IgD-negative memory B cell (primary cell): Measurements from ENCODE around the gene BCR. TPM values are rescaled to one million over a fixed set of nuclear protein-coding genes. Genes with fewer than 3 reads are reported as not detected.
"Not testable (repeated sequence)": the region's sequence is repeated elsewhere in the genome, so short reads cannot be mapped to it uniquely, and the experiment has no call there.

ENCODE experiments used
- H3K27ac Mint-ChIP-seq, 3 donors: one replicate each; pipeline ENCODE4 v1.8.0; 2020 to 2022; ENCODE audit warnings: mild to moderate bottlenecking in 3 of 3, mixed read lengths in 3 of 3, moderate library complexity in 1 of 3
- H3K27me3 Mint-ChIP-seq: one replicate; pipeline ENCODE4 v1.8.0; 2021; ENCODE audit warnings: mixed read lengths
- H3K36me3 Mint-ChIP-seq: one replicate; pipeline ENCODE4 v1.8.0; 2020; ENCODE audit warnings: mild to moderate bottlenecking, mixed read lengths
- H3K4me1 Mint-ChIP-seq, 3 donors: one replicate each; pipeline ENCODE4 v1.8.0; 2020 to 2022; ENCODE audit warnings: mixed read lengths in 3 of 3, mild to moderate bottlenecking in 1 of 3
- H3K4me3 Mint-ChIP-seq, 4 donors: one replicate each; pipeline ENCODE4 v1.8.0; 2020 to 2022; ENCODE audit warnings: mild to moderate bottlenecking in 4 of 4, mixed read lengths in 4 of 4, moderate library complexity in 3 of 4
- H3K9me3 Mint-ChIP-seq, 3 donors: one replicate each; pipeline ENCODE4 v1.8.0; 2020 to 2021; ENCODE audit warnings: mixed read lengths in 3 of 3, mild to moderate bottlenecking in 1 of 3
- polyA plus RNA-seq: library from polyadenylated mRNA; unstranded; fragments of 300-500 nt; fragmentation: Illumina TruSeq; gene quantifications from one replicate; pipeline ENCODE4 v1.2.3, GENCODE V29; 2021

The BCR gene
- polyA plus RNA-seq, 1 donor from 2014 or later = 5.9 TPM

DNA sequence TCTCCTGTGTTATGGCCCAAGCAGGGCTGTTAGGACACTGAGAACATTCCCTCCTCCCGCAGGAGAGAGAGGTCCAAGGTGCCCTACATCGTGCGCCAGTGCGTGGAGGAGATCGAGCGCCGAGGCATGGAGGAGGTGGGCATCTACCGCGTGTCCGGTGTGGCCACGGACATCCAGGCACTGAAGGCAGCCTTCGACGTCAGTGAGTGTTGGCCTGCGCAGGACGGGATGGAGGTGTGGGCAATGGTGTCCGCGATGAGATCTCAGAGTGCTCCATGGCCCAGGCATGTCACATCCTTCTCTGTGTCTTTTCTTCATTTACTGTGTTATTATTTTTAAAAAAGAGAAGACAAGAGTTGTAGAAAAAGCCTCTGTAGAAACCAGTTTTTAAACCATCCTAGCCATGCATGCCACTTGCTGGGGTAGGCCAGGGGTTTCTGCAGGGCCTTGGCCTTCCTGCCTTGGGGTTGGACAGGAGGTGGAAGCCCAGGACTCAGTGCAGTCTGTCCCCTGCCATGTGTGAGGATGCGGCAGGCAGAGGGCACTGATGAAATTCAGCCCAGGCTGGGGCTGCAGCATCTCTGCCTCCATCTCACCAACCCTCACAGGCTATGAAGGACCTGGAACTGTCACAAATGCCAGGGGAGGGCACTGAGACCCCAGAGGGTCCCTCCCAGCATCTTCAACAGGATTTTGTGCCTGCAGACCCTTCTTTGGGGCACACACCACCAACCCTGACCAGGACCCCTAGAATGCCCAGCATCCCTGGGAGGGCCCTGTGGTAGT, 131.5 kb downstream of the BCR start:
- H3K36me3 Mint-ChIP-seq, H3K4me1 Mint-ChIP-seq, H3K9me3 Mint-ChIP-seq, H3K27ac Mint-ChIP-seq, H3K27me3 Mint-ChIP-seq, H3K4me3 Mint-ChIP-seq: not testable (repeated sequence)

DNA sequence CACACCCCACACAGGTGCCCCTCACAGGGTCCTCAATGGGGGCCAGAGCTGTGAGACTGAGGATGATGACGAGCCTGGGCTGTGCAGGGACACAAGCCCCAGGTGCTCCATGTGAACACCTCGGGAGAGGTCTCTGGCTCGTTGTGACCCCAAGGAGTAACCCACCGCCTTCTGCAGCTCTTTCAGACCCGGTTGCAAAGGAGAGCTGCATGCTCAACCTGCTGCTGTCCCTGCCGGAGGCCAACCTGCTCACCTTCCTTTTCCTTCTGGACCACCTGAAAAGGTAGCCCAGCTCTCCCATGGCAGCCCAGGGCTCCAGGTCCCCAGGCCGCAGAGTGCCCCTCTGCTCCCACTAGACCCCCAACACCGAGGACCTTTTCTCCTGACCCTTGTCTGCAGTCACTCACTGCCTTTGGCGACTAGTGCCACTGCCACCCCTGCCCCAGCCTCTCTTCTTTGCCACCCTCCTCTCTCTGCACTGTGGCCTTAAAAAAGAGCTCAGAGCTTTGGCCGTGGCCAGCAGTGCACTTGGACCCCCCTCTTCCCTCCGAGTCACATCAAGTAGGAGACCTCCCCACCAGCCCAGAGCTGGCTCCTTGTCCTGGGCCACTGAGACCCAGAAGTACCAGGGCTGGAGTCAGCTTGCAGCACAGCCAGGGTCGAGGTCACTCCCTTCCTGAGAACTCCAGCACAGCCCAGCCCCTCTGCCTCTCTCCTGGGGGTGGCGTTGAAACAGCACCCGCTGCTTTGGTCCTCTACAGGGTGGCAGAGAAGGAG, 133.7 kb downstream of the BCR start:
- Mint-ChIP-seq H3K9me3 (no peaks in the 10 kb centered on the region), H3K36me3 (peaks cover 3% of the 10 kb centered on the region), H3K27ac (peak overlapping the region in 2 of 3 donors; percentile 67 to 76), H3K4me3 (no peak overlapping the region), H3K27me3 (no peaks in the 10 kb centered on the region), H3K4me1 (no peaks in the 10 kb centered on the region)

DNA sequence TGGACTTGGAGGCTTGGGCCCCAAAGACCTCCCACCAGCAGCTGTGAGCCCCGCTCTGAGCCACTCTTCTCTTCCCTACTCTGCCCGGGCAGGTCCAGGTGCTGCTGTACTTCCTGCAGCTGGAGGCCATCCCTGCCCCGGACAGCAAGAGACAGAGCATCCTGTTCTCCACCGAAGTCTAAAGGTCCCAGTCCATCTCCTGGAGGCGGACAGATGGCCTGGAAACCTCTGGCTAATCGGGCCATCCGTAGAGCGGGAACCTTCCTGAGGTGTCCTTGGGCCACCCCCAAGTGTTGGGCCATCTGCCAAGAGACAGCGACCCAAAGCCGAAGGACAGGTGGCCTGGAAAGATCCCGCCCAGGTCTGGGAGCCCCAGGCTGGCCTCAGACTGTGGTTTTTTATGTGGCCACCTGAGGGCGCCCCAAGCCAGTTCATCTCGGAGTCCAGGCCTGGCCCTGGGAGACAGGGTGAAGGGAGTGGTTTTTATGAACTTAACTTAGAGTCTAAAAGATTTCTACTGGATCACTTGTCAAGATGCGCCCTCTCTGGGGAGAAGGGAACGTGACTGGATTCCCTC, 135.1 kb downstream of the BCR start:
- Mint-ChIP-seq H3K27ac (no peak overlapping the region), H3K4me3 (no peak overlapping the region)

DNA sequence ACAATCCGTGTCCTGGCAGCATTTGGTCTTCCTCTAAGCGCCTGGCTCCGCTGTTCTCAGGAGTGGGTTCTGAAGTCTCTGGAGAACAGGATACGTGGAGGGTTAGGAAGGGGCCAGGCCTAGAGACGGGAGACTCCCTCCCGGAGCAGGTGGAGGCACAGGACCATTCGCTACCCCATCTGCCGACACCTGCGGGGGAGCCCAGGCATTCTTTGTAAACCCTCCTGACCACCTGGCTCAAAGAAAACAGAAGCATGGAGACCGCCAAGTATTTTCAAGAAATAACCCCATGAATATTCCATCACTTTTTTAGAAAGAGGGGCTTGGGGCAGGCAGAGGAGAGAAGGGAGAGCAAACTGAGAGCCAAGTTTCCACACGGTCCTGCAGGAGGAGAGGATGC, 136.3 kb downstream of the BCR start:
- H3K4me1 Mint-ChIP-seq, H3K27ac Mint-ChIP-seq, H3K36me3 Mint-ChIP-seq, H3K27me3 Mint-ChIP-seq, H3K9me3 Mint-ChIP-seq, H3K4me3 Mint-ChIP-seq: not testable (repeated sequence)

More for the DNA sequence above, 135.1 kb downstream of the BCR start:
- peaks cover 3% of the 10 kb centered on the region for H3K36me3 Mint-ChIP-seq
- no peaks in the 10 kb centered on the region for H3K9me3 Mint-ChIP-seq
- H3K27me3 Mint-ChIP-seq = no peaks in the 10 kb centered on the region
- H3K4me1 Mint-ChIP-seq = no peaks in the 10 kb centered on the region

DNA sequence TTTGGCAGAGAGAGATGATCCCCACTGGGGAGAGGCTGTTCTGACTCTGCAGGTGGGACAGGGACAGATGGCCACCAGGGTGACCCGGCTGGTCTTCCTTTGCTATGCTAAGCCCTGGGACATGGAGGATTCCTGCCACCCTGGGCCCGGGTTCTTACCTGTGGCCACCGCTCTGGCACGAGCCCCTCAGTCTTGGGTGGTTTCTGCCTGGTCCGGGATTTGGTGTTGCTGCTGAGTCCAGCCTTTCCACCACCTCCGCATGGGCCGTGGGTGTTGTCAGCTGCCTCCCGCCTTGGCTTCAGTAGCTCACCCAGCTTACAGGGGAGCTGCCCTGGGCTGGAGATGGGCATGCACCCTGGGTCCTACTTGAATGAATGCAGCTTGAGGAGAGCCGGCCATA, 138.0 kb downstream of the BCR start:
- H3K4me1 Mint-ChIP-seq, H3K4me3 Mint-ChIP-seq, H3K27ac Mint-ChIP-seq, H3K27me3 Mint-ChIP-seq, H3K9me3 Mint-ChIP-seq, H3K36me3 Mint-ChIP-seq: not testable (repeated sequence)

DNA sequence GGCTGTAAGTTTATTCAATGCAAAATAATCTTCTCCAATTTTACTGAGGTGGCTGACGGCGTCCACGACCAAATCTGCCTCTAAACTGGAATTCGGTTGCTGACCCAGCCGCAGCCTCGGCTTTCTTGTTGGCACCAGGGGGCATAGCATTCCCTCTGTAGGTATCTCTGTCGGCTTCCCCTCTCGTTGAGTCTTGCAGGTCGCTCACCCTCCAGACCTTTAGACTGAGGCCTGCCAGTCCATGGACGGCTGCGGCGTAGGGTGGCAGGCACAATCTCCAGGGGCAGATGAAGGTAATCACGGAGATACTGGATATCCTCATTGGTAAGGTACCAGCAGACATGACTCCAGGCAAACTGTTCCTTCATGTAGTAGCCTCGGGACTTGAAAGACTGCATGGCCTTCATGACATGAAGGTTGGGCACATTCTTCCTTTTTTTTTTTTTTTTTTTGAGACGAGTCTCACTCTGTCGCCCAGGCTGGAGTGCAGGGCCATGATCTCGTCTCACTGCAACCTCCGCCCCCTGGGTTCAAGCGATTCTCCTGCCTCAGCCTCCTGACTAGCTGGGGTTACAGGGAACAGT, 142.3 kb downstream of the BCR start:
- H3K9me3 Mint-ChIP-seq, H3K27me3 Mint-ChIP-seq, H3K4me1 Mint-ChIP-seq, H3K27ac Mint-ChIP-seq, H3K36me3 Mint-ChIP-seq: not testable (repeated sequence)
- peak overlapping the region in 1 of 4 donors; percentile 65 for H3K4me3 Mint-ChIP-seq

DNA sequence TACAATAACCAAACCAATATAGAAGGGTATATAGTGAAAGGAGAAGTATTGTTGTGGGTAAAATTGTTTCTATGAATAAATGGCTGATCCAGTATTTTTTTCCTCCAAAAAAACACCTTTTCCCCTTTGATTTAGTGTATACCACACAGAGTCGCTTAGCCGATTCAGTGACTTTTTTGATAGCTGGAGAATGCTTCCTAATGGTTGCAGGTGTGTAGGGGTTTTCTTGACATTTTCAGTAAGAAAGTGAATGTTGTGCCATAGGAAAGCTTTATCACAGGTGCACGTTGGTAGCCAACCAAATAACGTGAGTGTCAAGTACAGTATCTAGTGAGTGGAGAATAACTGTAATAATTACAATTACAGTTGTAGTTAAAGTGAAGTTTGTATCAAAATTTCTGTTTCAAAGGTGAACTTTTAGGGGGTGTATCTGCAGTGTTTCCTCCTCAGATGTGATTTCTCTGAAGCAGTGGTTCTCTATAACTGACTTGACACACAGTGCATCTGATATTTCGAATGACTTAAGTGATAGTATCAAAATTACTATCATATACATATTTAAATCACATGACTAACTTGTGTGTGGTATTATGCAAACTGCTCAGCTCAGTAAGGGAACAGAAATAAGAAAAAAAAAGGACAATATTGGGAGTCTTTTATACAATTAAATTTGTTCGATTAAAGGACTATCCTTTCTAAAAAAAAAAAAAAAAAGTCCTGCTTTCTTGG, 143.8 kb downstream of the BCR start:
- H3K36me3 Mint-ChIP-seq, H3K27me3 Mint-ChIP-seq, H3K4me3 Mint-ChIP-seq, H3K27ac Mint-ChIP-seq, H3K9me3 Mint-ChIP-seq, H3K4me1 Mint-ChIP-seq: not testable (repeated sequence)

DNA sequence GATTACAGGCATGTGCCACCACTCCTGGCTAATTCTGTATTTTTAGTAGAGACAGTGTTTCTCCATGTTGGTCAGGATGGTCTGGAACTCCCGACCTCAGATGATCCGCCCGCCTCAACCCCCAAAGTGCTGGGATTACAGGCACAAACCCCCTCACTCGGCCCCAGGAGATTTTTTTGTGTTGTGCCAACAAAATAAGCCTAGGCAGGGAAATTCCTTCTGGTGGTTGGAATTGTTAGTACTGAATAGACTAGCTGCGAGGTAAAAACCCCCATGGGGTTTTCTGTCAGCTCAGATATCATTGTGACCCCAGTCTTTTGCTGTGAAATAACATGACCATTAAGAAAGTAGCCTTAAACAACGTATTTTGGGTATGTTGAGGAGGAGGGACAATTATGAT, 144.9 kb downstream of the BCR start:
- H3K4me1 Mint-ChIP-seq = no peaks in the 10 kb centered on the region
- H3K27me3 Mint-ChIP-seq = peaks cover 9% of the 10 kb centered on the region
- peaks cover 3% of the 10 kb centered on the region for H3K36me3 Mint-ChIP-seq
- no peaks in the 10 kb centered on the region for H3K9me3 Mint-ChIP-seq
- H3K27ac Mint-ChIP-seq = no peak overlapping the region
- no peak overlapping the region for H3K4me3 Mint-ChIP-seq

DNA sequence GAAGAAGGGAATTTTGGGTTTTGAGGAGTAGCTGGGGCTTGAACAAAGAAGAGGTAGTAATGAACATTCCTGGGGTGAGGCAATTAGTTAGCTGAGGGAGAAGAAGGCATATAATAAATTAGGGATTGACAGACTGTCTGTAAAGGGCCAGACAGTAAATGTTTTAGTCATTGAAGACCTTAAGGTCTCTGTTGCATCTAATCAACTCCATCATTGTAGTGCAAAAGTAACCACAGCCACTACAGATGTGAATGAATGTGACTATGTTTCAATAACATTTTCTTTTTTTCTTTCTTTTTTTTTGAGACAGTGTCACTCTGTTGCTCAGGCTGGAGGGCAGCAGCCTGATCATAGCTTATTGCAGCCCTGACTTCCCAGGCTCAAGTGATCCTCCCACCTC, 153.5 kb downstream of the BCR start:
- H3K36me3 Mint-ChIP-seq, H3K27ac Mint-ChIP-seq, H3K9me3 Mint-ChIP-seq, H3K4me3 Mint-ChIP-seq, H3K4me1 Mint-ChIP-seq, H3K27me3 Mint-ChIP-seq: not testable (repeated sequence)

DNA sequence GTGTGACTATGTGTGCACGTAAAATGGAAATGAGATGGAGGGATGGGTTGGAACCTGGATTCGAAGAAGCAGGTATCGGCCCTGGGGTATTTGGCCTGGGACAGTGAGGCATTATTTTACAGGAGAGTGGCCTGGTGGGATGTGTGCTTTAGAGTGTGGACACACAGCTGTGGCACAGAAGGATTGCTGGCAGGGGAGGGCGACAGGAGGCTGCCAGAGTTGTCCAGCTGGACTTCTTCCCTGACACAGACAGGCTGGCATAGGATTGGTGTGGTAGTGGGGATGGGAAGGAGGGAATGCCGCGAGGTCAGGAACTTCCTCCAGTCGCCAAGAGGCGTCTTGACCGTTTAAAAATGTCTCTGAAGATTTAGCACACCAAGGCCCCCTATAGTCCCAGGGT, 157.4 kb downstream of the BCR start:
- not testable (repeated sequence) for H3K9me3 Mint-ChIP-seq, H3K4me3 Mint-ChIP-seq, H3K27me3 Mint-ChIP-seq, H3K27ac Mint-ChIP-seq, H3K4me1 Mint-ChIP-seq, H3K36me3 Mint-ChIP-seq

DNA sequence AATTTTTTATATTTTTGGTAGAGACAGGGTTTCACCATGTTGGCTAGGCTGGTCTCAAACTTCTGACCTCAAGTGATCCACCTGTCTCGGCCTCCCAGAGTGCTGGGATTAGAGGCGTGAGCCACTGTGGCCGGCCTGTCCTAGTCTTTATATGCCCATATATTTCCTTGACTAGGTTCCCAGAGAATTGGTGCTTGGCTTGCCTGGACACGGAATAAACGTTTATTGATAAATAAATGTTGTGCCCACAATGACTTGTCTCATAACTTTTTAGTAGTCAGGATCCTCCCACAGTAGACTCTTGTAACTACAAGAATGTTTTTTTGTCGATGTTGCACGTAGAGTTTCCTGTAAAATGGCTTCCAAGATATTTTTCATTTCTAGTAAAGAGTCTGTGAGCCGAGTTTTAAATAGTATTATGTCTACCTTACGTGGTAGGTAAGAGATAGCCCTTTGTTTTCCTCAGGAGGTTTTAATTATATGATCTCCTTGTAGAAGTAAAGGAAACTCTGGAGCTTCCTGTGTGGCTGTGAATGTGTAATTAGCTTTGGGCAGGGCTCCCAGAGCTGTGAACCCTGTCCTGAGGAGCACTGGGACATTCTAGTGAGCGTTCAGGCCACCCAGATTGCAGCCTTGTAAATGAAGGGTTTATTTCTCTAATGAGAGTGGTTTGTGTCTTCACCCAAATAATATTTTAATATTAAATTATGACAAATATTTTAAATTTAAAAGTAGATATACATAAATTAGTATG, 161.8 kb downstream of the BCR start:
- H3K27me3 Mint-ChIP-seq, H3K27ac Mint-ChIP-seq, H3K4me1 Mint-ChIP-seq, H3K4me3 Mint-ChIP-seq, H3K36me3 Mint-ChIP-seq, H3K9me3 Mint-ChIP-seq: not testable (repeated sequence)

DNA sequence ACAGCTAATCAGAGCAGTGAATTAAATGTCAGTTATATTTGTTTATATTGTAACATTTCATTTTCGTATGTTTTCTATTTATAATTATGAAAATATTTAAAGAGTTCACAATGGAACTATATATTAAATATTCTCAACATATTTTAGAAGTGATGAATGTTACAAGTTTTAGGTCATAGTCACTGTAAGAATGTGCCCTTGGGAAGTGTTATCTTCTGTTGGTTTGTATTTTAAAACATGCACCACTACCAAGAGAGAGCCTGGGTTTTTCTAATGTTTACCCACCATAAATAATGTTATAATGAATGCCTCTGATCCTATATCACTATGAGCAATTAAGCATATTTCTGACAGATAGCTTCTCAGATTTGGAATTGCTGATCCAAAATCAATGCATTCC, 171.0 kb downstream of the BCR start:
- no peak overlapping the region for H3K4me3 Mint-ChIP-seq
- H3K4me1 Mint-ChIP-seq = no peaks in the 10 kb centered on the region
- no peaks in the 10 kb centered on the region for H3K36me3 Mint-ChIP-seq
- no peak overlapping the region for H3K27ac Mint-ChIP-seq
- peaks cover 10% of the 10 kb centered on the region for H3K27me3 Mint-ChIP-seq
- H3K9me3 Mint-ChIP-seq = no peaks in the 10 kb centered on the region

DNA sequence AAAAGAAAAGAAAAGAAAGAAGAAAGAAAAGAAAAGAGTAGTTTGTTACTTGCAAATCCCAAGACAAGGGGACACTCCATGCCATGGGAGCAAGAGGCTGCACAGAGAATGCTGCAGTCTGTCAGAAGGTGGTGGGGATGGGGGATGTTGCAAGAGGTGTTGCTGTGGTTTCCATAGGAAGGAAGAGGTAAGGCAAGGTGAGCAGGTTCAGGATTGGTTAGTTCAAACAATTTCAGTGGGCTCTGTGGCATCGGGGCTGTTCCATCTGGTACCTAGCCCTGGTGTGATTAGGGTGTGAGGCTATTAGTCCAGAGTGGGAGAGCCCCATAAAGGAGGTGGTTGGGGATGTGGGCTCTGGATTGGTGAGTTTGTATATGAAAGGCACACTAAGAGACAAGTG, 172.7 kb downstream of the BCR start:
- Mint-ChIP-seq H3K27me3 (peaks cover 10% of the 10 kb centered on the region), H3K4me3 (no peak overlapping the region), H3K4me1 (no peaks in the 10 kb centered on the region), H3K9me3 (no peaks in the 10 kb centered on the region), H3K36me3 (no peaks in the 10 kb centered on the region), H3K27ac (peak overlapping the region in 1 of 3 donors; percentile 48)

DNA sequence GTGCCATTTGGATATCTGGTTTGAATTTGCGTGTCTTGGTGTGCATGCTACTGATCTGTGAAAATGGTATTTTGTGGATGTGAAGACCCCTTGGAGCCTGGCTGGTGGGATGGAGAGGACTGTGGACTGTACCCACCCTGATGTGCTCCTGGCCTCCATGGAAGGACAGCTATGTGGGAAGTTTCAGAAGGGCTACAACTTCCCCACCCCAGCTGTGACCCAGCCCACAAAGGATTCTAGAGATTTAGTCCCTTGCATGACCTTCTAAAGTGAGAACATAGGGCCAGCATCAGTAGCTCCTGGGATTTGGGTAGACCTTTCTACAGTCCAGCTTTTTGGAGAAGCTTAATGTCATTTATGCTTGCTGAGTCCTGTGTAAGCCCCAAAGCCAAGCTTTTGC, 173.4 kb downstream of the BCR start:
- Mint-ChIP-seq H3K4me1 (no peaks in the 10 kb centered on the region), H3K9me3 (no peaks in the 10 kb centered on the region), H3K4me3 (no peak overlapping the region), H3K36me3 (no peaks in the 10 kb centered on the region), H3K27me3 (peaks cover 10% of the 10 kb centered on the region), H3K27ac (no peak overlapping the region)
